ENCODE data around the gene EPHB1. TPM values are rescaled to one million over a fixed set of nuclear protein-coding genes. Genes with fewer than 3 reads are reported as not detected.

EPHB1 gene
- total RNA-seq, 1 donor from 2014 or later: 3.8 TPM

- H3K4me1 Mint-ChIP-seq: no peaks in the 10 kb centered on the region
- intact Hi-C loops (cut with micrococcal nuclease): no loop called here
- H3K9me3 Mint-ChIP-seq: no peaks in the 10 kb centered on the region
- no peak overlapping the region for H3K27ac Mint-ChIP-seq
- DNase-seq (no peak), ATAC-seq (ENCODE audit: low read depth) (no peak)
- H3K4me3 Mint-ChIP-seq: no peak overlapping the region
- peaks cover 12% of the 10 kb centered on the region for H3K27me3 Mint-ChIP-seq
- no peak for TF ChIP-seq CTCF (IDR thresholded peaks at IDR 0.05)
- CTCF ChIA-PET: no interaction called here
- POLR2A ChIA-PET: no interaction called here
- no peaks in the 10 kb centered on the region for H3K36me3 Mint-ChIP-seq (ENCODE audit: low read depth)
Measured at GRCh38 chr3:134871818-134872217, 76.8 kb downstream of the EPHB1 start.

- intact Hi-C loops (cut with micrococcal nuclease): no loop called here
- no peak for TF ChIP-seq CTCF (IDR thresholded peaks at IDR 0.05)
- peaks cover 7% of the 10 kb centered on the region for H3K27me3 Mint-ChIP-seq
- H3K4me1 Mint-ChIP-seq: no peaks in the 10 kb centered on the region
- H3K36me3 Mint-ChIP-seq (ENCODE audit: low read depth): no peaks in the 10 kb centered on the region
- ATAC-seq (ENCODE audit: low read depth): no peak
- no peak for DNase-seq
- ChIA-PET CTCF (no interaction called here), POLR2A (no interaction called here)
- H3K9me3 Mint-ChIP-seq: no peaks in the 10 kb centered on the region
- H3K27ac Mint-ChIP-seq: no peak overlapping the region
- H3K4me3 Mint-ChIP-seq: no peak overlapping the region
Measured at GRCh38 chr3:134872440-134873388, 77.7 kb downstream of the EPHB1 start.

- H3K4me1 Mint-ChIP-seq: no peaks in the 10 kb centered on the region
- no peak for ATAC-seq (ENCODE audit: low read depth)
- H3K27me3 Mint-ChIP-seq: peaks cover 7% of the 10 kb centered on the region
- intact Hi-C loops (cut with micrococcal nuclease): no loop called here
- DNase-seq: no peak
- ChIA-PET POLR2A (no interaction called here), CTCF (no interaction called here)
- H3K4me3 Mint-ChIP-seq: no peak overlapping the region
- TF ChIP-seq CTCF (IDR thresholded peaks at IDR 0.05): no peak
- no peaks in the 10 kb centered on the region for H3K36me3 Mint-ChIP-seq (ENCODE audit: low read depth)
- H3K9me3 Mint-ChIP-seq: no peaks in the 10 kb centered on the region
- no peak overlapping the region for H3K27ac Mint-ChIP-seq
Measured at GRCh38 chr3:134873789-134874188, 78.7 kb downstream of the EPHB1 start.

- intact Hi-C loops (cut with micrococcal nuclease): no loop called here
- Mint-ChIP-seq H3K9me3 (no peaks in the 10 kb centered on the region), H3K4me3 (no peak overlapping the region), H3K36me3 (ENCODE audit: low read depth) (no peaks in the 10 kb centered on the region), H3K27ac (no peak overlapping the region), H3K4me1 (no peaks in the 10 kb centered on the region), H3K27me3 (peaks cover 10% of the 10 kb centered on the region)
- DNase-seq (no peak), ATAC-seq (ENCODE audit: low read depth) (no peak)
- POLR2A ChIA-PET: no interaction called here
- TF ChIP-seq CTCF (IDR thresholded peaks at IDR 0.05): no peak
- CTCF ChIA-PET: no interaction called here
Measured at GRCh38 chr3:134874737-134875413, 79.8 kb downstream of the EPHB1 start.

GRCh38 chr3:134876836-134877235, 81.8 kb downstream of the EPHB1 start:
- no peak overlapping the region for H3K4me3 Mint-ChIP-seq
- CTCF ChIA-PET: no interaction called here

More at GRCh38 chr3:134876836-134877235, 81.8 kb downstream of the EPHB1 start:
- Mint-ChIP-seq H3K9me3 (no peaks in the 10 kb centered on the region), H3K27ac (no peak overlapping the region), H3K36me3 (ENCODE audit: low read depth) (no peaks in the 10 kb centered on the region), H3K4me1 (no peaks in the 10 kb centered on the region), H3K27me3 (peaks cover 8% of the 10 kb centered on the region)
- POLR2A ChIA-PET: no interaction called here
- no peak for DNase-seq
- intact Hi-C loops (cut with micrococcal nuclease): no loop called here
- no peak for TF ChIP-seq CTCF (IDR thresholded peaks at IDR 0.05)
- no peak for ATAC-seq (ENCODE audit: low read depth)
